GM19025 (cell line): ENCODE data around the gene AKAP4.

Experiments
- ATAC-seq: cut with Tn5 transposase; IDR thresholded peaks from one replicate; pipeline ENCODE4 v1.9.1; 2021; ENCODE audit warnings: mild to moderate bottlenecking, low read depth, moderate library complexity; ENCODE audit not compliant: unreplicated experiment

AKAP4 gene

GRCh38 chrX:50200907-50201306, at the start of gene AKAP4:
AKAP4 (minus strand) TSS chrX:50201007; CDS start chrX:50200889, 118 bp downstream.
- no peak for ATAC-seq

GRCh38 chrX:50211510-50211909, 10.7 kb upstream of the AKAP4 start:
- ATAC-seq, result no peak

GRCh38 chrX:50206753-50207152, 5.9 kb upstream of the AKAP4 start:
- no peak for ATAC-seq

- peak; percentile 95 for ATAC-seq
These were observed 3.6 kb upstream of the AKAP4 start, which contains the start of gene CCNB3 for GRCh38 chrX:50204364-50204899. CCNB3 (plus strand) TSS chrX:50204765; CDS start chrX:50285164, 80,399 bp downstream.

- ATAC-seq, result no peak
These were observed 1.7 kb upstream of the AKAP4 start for GRCh38 chrX:50202539-50202938.

- no peak for ATAC-seq
These were observed 2.5 kb downstream of the AKAP4 start for GRCh38 chrX:50198348-50198747.

GRCh38 chrX:50188859-50189600, 11.8 kb downstream of the AKAP4 start:
- ATAC-seq, result no peak

GRCh38 chrX:50183891-50184290, 16.9 kb downstream of the AKAP4 start:
- no peak for ATAC-seq

- no peak for ATAC-seq
These were observed 20.5 kb downstream of the AKAP4 start for GRCh38 chrX:50180073-50180940.

- ATAC-seq, result no peak
These were observed 31.1 kb downstream of the AKAP4 start for GRCh38 chrX:50169717-50170116.

- ATAC-seq, result peak; percentile 59
These were observed 32.5 kb downstream of the AKAP4 start for GRCh38 chrX:50168241-50168687.

GRCh38 chrX:50167366-50167765, 33.4 kb downstream of the AKAP4 start:
- no peak for ATAC-seq

GRCh38 chrX:50165727-50166126, 35.1 kb downstream of the AKAP4 start:
- no peak for ATAC-seq

- no peak for ATAC-seq
These were observed 39.7 kb downstream of the AKAP4 start for GRCh38 chrX:50161127-50161526.

GRCh38 chrX:50158593-50158992, 42.2 kb downstream of the AKAP4 start:
- ATAC-seq, result no peak

- no peak for ATAC-seq
These were observed 43.2 kb downstream of the AKAP4 start for GRCh38 chrX:50157545-50158135.

- ATAC-seq, result no peak
These were observed 46.4 kb downstream of the AKAP4 start for GRCh38 chrX:50154429-50154828.

GRCh38 chrX:50152456-50152855, 48.4 kb downstream of the AKAP4 start:
- ATAC-seq, result no peak

GRCh38 chrX:50147972-50148371, 52.8 kb downstream of the AKAP4 start:
- ATAC-seq, result no peak
